Subcutaneous adipose tissue (tissue), 4 donors: ENCODE data around the gene MACROD1. TPM values are rescaled to one million over a fixed set of nuclear protein-coding genes. Genes with fewer than 3 reads are reported as not detected.

Source experiments
- total RNA-seq, 4 donors: library from RNA; depleted of rRNA; stranded (reverse); fragments of >200 nt; gene quantifications; one replicate each; pipeline ENCODE4 v1.1.0, GENCODE V29; 2016
- TF ChIP-seq, protein P1 (sequence below): fragments of 450-650 bp; IDR thresholded peaks from one replicate; pipeline ENCODE4 v1.5.1; 2016; ENCODE audit warnings: low read depth, mild to moderate bottlenecking, control low read depth, antibody characterized with exemption, moderate library complexity

The MACROD1 gene
- total RNA-seq, 4 donors from 2014 or later: 8.0 to 24.0 (median 19.8) TPM

DNA sequence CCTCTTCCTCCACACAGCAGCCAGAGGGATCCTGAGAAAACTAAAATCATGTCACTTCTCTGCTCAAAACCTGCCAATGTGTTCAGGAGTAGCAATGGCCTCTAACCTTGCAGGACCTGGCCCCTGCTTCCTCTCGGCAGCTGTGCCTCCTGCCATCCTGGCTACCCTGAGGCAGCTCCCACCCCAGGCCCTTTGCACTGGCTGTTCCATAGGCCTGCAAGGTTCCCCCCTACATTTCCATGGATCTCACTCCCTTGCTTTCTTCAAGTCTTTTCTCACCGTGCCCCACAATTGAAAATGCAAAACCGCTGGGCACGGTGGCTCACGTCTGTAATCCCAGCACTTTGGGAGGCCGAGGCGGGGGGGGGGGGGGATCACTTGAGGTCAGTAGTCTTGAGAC, 18.0 kb upstream of the MACROD1 start:
- TF ChIP-seq, protein P1, sequence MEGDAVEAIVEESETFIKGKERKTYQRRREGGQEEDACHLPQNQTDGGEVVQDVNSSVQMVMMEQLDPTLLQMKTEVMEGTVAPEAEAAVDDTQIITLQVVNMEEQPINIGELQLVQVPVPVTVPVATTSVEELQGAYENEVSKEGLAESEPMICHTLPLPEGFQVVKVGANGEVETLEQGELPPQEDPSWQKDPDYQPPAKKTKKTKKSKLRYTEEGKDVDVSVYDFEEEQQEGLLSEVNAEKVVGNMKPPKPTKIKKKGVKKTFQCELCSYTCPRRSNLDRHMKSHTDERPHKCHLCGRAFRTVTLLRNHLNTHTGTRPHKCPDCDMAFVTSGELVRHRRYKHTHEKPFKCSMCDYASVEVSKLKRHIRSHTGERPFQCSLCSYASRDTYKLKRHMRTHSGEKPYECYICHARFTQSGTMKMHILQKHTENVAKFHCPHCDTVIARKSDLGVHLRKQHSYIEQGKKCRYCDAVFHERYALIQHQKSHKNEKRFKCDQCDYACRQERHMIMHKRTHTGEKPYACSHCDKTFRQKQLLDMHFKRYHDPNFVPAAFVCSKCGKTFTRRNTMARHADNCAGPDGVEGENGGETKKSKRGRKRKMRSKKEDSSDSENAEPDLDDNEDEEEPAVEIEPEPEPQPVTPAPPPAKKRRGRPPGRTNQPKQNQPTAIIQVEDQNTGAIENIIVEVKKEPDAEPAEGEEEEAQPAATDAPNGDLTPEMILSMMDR: no peak

DNA sequence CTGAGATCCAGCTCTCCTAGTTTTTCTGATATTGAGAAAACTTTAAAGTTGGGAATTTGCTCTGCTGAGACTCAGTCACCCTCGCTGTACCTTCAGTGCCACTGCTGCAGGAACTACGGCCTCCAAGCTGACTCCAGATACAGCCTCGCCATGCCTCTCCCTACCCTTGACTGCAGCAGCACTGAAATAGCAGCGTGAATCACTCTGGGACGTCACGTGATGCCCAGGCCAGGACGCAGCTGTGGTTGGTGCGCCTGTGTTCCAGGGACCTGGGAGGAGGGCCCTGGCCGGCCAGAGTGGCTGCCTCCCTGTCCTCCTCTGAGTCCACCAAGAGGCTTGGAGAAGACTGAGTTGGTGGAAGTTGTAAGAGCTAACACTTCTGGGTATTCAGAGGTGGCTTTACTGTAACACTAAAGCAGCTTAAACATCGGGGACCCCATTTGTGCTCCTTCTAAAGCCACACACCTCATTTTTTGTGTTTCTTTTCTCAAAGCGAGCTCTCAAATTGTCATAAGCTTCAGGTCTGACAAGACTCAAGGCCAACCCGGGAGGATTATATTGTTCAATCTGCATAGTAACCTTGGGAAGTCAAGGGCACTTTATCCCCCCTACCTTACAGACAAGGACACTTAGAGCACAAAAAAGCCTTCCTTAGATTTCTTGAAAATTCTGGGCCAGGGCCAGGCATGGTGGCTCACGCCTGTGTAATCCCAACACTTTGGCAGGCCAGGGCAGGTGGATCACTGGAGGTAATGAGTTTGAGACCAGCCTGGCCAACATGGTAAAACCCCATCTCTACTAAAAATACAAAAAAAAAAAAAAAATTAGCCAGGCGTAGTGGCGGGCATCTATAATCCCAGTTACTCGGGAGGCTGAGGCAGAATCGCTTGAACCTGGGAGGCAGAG, 15.8 kb upstream of the MACROD1 start:
- TF ChIP-seq, protein P1: no peak

DNA sequence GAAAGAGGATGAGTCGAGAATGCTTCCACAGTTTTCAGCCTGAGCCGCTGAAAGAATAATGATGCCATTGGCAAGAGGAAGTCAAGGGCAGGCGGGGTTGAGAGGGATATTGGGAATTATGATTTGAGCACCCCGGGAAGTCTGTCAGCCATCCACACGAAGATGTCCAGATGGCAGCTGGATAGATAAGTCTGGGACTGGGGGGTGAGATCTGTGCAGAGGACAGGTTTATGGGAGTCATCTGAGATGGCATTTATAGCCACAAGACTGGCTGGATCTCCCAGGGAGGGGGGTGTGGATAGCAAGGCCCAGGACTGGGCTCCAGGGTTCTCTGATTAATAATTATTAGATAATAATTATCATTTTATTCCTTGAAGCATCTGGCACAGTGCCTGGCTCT, 15.0 kb upstream of the MACROD1 start:
- TF ChIP-seq, protein P1: no peak

DNA sequence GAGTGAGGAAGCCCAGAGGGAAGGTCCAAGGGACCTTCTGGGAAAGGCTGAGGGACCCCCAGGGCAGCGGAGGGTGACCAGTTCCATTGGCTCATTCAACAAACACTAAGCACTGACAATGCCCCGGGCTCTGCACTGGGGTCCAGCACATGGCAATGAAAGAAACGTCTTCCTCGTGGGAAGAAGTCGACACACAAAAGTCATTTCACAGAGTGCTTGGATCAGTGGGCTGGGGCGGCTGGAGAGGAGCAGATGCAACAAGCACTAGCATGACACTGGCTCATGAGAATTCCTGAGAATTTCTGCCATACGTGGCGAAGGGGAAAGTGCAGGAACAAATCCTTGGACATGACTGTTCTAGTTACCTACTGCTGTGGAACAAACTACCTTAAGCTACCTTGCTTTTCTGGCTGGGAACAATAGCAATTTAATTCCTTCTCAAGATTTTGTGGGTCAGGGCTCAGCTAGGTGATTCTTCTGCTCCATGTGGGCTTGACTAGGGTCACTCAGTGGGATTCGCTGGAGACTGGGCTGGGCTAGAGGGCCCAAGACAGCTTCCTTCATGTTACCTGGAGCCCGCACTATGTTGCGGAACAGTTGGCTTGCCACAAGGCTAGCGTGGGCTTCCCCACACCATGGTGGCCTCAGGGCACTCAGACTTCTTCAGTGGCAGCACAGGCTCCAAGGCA, 13.2 kb upstream of the MACROD1 start:
- TF ChIP-seq, protein P1: no peak

DNA sequence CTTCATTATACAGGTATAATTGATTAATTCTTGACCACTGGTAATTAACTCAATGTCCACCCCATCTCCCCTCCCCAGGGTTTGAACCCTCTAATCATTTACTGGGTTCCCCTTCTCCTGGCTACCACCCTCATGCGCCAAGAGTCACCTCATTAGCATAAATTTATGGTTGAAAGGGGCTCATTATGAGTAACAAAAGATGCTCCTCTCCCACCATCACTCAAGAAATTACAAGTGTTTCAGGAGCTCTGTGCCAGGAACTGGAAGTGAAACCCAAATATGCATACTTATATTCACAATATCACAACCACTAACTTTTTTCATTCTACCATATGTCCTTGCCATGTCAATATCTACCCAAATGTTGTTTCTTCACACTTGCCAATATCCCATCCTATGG, 12.3 kb upstream of the MACROD1 start:
- TF ChIP-seq, protein P1: no peak

DNA sequence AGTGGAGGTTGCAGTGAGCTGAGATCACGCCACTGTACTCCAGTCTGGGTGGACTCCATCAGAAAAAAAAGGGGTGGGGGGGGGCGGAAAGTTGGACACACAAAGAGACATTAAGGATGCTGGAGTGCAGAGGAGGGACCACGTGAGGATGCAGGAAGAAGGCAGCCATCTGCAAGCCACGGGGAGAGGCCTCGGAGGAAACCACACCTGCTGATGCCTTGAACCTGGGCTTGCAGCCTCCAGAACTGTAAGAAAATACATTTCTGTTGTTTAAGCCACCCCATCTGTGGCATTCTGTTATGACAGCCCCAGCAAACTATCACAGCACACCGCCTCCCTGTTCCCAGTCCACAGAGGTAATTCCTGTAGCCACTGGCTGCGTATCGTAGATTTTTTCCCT, 10.8 kb upstream of the MACROD1 start:
- TF ChIP-seq, protein P1: no peak

DNA sequence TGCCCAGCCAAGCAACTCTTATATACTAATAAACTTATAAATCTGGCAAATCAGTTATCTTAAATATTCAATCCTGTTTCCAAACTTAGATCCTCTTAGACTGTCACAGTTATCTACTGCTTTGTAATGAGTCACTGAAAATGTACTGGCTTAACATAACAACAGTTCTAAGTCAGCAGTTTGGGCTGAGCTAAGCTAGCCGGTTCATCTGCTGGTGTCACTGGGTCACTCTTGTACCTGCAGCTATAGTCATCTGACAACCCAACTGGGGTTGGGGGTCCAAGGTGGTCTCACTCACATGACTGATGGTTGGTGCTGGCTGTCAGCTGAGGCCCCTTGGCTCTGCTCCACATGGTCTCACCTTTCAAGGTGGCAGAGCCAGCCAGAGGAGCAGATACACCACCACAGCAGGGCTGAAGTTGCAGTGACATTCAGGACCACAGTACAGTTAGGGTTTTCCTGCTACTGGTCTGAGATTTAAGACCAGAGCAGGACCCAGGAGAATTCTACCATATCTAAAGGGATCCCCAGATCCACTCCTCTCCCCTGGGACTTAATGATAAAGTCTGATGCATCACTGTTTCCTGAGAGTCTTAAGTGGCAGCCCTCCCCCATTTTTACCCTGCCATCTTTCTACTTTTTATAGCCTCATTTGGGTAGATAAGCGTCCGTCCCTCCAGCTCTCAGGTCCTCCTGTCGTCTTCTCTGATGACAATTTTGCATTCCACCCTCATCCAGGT, 7.9 kb upstream of the MACROD1 start:
- TF ChIP-seq, protein P1: no peak
